Stomach (tissue), 9 donors: ENCODE data around the gene TERB1. TPM values are rescaled to one million over a fixed set of nuclear protein-coding genes. Genes with fewer than 3 reads are reported as not detected.

Experiments
- DNase-seq, 2 donors: peaks; one replicate each; pipeline versions ENCODE4 v3.0.0 to v3.0.0-alpha.2; 2013 to 2019
- H3K27ac ChIP-seq, 5 donors: fragments of 200-600 bp in 4 of 5; sonication (generic) in 4 of 5; one replicate each; pipeline ENCODE4 v1.5.1; 2013 to 2019; ENCODE audit warnings: mild to moderate bottlenecking in 1 of 5, moderate library complexity in 1 of 5
- H3K27me3 ChIP-seq, 3 donors: fragments of 200-600 bp; sonication (generic); one replicate each; pipeline ENCODE4 v1.5.1; 2017 to 2019; ENCODE audit warnings: mixed run types in 1 of 3
- H3K36me3 ChIP-seq, 4 donors: fragments of 200-600 bp; sonication (generic); 1 replicate in 3 of 4; 2 replicates in 1 of 4; pipeline ENCODE4 v1.5.1; 2016 to 2019
- H3K4me1 ChIP-seq, 4 donors: fragments of 200-600 bp; sonication (generic); one replicate each; pipeline ENCODE4 v1.5.1; 2016 to 2019
- H3K4me3 ChIP-seq, 4 donors: fragments of 200-600 bp; sonication (generic) in 3 of 4; one replicate each; pipeline ENCODE4 v1.5.1; 2016 to 2019; ENCODE audit warnings: mild to moderate bottlenecking in 1 of 4
- H3K9me3 ChIP-seq, 4 donors: fragments of 200-600 bp; sonication (generic); one replicate each; pipeline ENCODE4 v1.5.1; 2016 to 2019
- EP300 ChIP-seq: sonication (generic); formaldehyde crosslinking; IDR thresholded peaks from one replicate; pipeline ENCODE4 v1.6.1; 2017; ENCODE audit warnings: antibody characterized with exemption
- POLR2A ChIP-seq, 4 donors: fragments of 450-650 bp; IDR thresholded peaks; one replicate each; pipeline ENCODE4 v1.6.1; 2016; ENCODE audit warnings: antibody characterized with exemption in 4 of 4, control low read depth in 2 of 4, mild to moderate bottlenecking in 1 of 4, moderate library complexity in 1 of 4
- POLR2AphosphoS5 ChIP-seq, 3 donors: sonication (generic); formaldehyde crosslinking; IDR thresholded peaks; one replicate each; pipeline ENCODE4 v1.6.1; 2016; ENCODE audit warnings: antibody characterized with exemption in 3 of 3
- WGBS, 5 donors: extraction: QIAGEN DNeasy Blood & Tissue Kit in 3 of 5; methylation state at CpG; one replicate each; pipeline versions ENCODE4 v1.1.5 to v1.1.7; 2013 to 2018; 5-methylcytosine and 5-hydroxymethylcytosine counted together
- intact Hi-C: fragments of 100-400 bp; cut with DNase I; formaldehyde crosslinking; loops from one replicate; pipeline ENCODE4 v1.15.1; 2023; ENCODE audit warnings: low total_unique reads
- polyA plus RNA-seq, 3 donors: library from polyadenylated mRNA; stranded (reverse); fragments of 200-250 nt; gene quantifications; one replicate each; pipeline ENCODE4 v1.2.3, GENCODE V29; 2013
- total RNA-seq, 5 donors: library from RNA; depleted of rRNA; stranded (reverse); fragments of >200 nt; gene quantifications; one replicate each; pipeline versions ENCODE4 v1.1.0 to v1.2.3, GENCODE V29; 2014 to 2016
- TF ChIP-seq, protein P1 (sequence below), 7 experiments: fragments of 450-650 bp in 4 of 7; fragments of 200-600 bp in 3 of 7; sonication (generic) in 3 of 7; IDR thresholded peaks; one replicate each; pipeline ENCODE4 v1.5.1; 2016 to 2019; ENCODE audit warnings: antibody characterized with exemption in 7 of 7, control low read depth in 2 of 7, mild to moderate bottlenecking in 1 of 7
- donor health status: healthy with polysubstance abuse.
- donor health status: Bipolar disorder and iron deficiency.
- donor health status: healthy.

TERB1 gene
- total and polyA plus RNA-seq, 8 donors = not detected

DNA sequence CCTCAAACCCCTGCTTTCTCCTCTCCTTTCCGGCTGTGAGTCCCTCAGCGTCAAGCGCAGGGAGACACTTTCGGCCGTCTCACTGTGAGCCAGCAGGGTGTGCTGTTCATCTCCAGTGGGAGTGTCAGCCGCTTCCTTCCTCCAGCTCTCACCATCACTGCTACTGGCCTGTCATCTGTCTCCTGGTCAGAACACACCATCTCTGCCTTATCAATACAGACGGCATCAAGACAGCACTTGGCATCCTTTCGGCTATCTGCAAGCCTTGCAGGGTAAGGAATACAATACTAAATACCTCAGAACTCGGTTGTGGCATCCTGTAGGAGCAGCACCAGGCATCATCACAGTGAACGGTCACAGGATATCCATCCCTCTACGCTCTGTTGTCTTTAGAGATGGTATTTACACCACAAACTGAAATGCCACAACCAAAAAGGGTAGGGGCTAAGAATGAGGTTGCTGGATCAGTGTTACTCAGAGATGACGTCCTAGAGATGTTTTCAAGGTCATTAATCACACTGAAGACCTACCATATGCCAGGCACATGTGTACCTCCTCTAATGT lies 84.2 kb downstream of the TERB1 start:
- WGBS, 5 donors = 45 to 76% (median 69%) methylated on average over 12 of the region's 12 CpGs
- Histone ChIP-seq H3K9me3 (no peaks in the 10 kb centered on the region), H3K27ac (no peak overlapping the region), H3K4me1 (peaks cover 0 to 9% (median 2%) of the 10 kb centered on the region in 4 donors), H3K4me3 (no peak overlapping the region), H3K27me3 (no peaks in the 10 kb centered on the region), H3K36me3 (peaks cover 16 to 45% (median 39%) of the 10 kb centered on the region in 4 donors)
- TF ChIP-seq POLR2A (IDR thresholded peaks at IDR 0.05) (no peak), POLR2AphosphoS5 (IDR thresholded peaks at IDR 0.05) (no peak), EP300 (no peak)
- TF ChIP-seq, protein P1, sequence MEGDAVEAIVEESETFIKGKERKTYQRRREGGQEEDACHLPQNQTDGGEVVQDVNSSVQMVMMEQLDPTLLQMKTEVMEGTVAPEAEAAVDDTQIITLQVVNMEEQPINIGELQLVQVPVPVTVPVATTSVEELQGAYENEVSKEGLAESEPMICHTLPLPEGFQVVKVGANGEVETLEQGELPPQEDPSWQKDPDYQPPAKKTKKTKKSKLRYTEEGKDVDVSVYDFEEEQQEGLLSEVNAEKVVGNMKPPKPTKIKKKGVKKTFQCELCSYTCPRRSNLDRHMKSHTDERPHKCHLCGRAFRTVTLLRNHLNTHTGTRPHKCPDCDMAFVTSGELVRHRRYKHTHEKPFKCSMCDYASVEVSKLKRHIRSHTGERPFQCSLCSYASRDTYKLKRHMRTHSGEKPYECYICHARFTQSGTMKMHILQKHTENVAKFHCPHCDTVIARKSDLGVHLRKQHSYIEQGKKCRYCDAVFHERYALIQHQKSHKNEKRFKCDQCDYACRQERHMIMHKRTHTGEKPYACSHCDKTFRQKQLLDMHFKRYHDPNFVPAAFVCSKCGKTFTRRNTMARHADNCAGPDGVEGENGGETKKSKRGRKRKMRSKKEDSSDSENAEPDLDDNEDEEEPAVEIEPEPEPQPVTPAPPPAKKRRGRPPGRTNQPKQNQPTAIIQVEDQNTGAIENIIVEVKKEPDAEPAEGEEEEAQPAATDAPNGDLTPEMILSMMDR (IDR thresholded peaks at IDR 0.05) = peak in 2 of 7 experiments; percentile 9 to 19
- intact Hi-C loops = no loop called here
- DNase-seq = peak in 1 of 2 donors; percentile 68

DNA sequence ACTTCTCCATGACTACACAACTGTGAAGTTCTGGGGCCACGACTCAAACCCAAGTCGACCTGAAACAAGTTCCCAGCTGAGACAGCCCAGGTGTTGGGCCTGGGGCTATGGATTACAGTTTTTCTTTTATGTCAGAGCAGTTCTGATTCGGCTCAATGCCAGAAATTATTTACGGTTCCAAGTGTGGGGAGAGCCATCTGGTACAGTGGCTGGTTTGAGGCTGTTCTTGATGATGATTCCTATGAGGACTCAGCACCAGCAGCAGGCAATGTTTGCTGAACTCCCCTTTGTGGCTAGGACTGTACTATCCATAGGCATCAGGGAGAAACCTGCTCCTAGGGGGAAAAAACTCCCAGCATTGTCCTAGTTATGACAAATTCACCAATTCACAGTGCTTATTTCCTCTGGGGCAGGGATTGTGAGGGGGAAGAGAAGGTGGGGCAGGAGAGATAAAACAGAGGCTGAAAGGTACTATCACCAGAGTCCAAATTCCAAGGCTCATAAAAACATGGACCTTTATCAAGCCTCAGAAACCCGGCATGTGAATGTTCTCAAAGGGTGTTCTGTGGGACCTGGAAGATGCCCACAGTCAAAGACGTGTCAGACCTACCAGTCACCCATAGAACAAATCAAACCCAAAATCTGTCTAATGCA lies 86.6 kb downstream of the TERB1 start:
- peaks cover 11 to 22% (median 21%) of the 10 kb centered on the region in 4 donors for H3K36me3 ChIP-seq
- TF ChIP-seq POLR2A (IDR thresholded peaks at IDR 0.05) = no peak
- TF ChIP-seq EP300 = no peak
- no peak for TF ChIP-seq POLR2AphosphoS5 (IDR thresholded peaks at IDR 0.05)
- TF ChIP-seq, protein P1 (IDR thresholded peaks at IDR 0.05) = no peak
- intact Hi-C loops = no loop called here
- 43 to 52% (median 48%) methylated on average over 6 of the region's 6 CpGs for WGBS, 5 donors
- H3K27ac ChIP-seq = no peak overlapping the region
- no peak overlapping the region for H3K4me3 ChIP-seq
- no peak for DNase-seq
- peaks cover 0 to 9% (median 3%) of the 10 kb centered on the region in 4 donors for H3K9me3 ChIP-seq
- H3K4me1 ChIP-seq = peaks cover 0 to 9% (median 2%) of the 10 kb centered on the region in 4 donors
- no peaks in the 10 kb centered on the region for H3K27me3 ChIP-seq

DNA sequence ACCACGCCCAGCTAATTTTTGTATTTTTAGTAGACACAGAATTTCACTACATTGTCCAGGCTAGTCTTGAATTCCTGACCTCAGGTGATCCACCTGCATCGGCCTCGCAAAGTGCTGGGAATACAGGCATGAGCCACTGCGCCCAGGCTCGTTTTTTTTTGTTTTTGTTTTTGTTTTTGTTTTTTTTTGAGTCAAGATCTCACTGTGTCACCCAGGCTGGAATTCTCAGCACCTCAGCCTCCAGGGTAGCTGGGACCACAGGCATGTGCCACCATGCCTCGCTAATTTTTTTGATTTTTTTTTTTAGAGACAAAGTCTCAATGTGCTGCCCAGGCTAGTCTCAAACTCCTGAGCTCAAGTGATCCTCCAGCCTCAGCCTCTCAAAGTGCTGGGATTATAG lies 87.3 kb downstream of the TERB1 start:
- Histone ChIP-seq H3K9me3 (peaks cover 0 to 9% (median 3%) of the 10 kb centered on the region in 4 donors), H3K4me3 (no peak overlapping the region), H3K4me1 (peaks cover 0 to 9% (median 2%) of the 10 kb centered on the region in 4 donors), H3K36me3 (peaks cover 8 to 16% (median 15%) of the 10 kb centered on the region in 4 donors), H3K27ac (no peak overlapping the region), H3K27me3 (no peaks in the 10 kb centered on the region)
- WGBS, 5 donors = 83 to 94% (median 91%) methylated on average over 6 of the region's 6 CpGs
- TF ChIP-seq, protein P1 (IDR thresholded peaks at IDR 0.05) = no peak
- TF ChIP-seq POLR2AphosphoS5 (IDR thresholded peaks at IDR 0.05) = no peak
- no peak for TF ChIP-seq POLR2A (IDR thresholded peaks at IDR 0.05)
- no peak for TF ChIP-seq EP300
- intact Hi-C loops = no loop called here
- no peak for DNase-seq

DNA sequence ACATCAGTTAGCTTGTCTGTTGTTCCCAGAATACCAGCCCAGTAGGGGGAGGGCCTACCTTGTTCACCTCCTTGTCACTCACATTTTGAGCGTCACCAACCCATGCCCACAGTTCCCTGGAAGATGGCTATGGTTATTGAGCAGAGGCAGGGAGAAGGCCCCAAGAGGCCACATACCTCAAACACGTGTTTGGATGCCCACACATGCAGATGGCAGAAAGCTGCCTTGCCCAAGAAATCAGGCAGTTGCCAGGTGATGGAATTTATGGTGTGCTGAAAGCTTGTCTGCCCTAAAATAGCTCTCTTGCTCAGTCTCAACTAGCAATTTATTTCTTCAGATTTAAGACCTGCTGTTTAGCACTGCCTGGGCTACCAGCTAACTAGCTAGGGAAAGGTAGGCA lies 88.3 kb downstream of the TERB1 start:
- no peak for TF ChIP-seq POLR2A (IDR thresholded peaks at IDR 0.05)
- TF ChIP-seq, protein P1 (IDR thresholded peaks at IDR 0.05) = no peak
- no peak for TF ChIP-seq POLR2AphosphoS5 (IDR thresholded peaks at IDR 0.05)
- no peak for TF ChIP-seq EP300
- no peak overlapping the region for H3K4me3 ChIP-seq
- H3K27me3 ChIP-seq = no peaks in the 10 kb centered on the region
- intact Hi-C loops = no loop called here
- H3K36me3 ChIP-seq = peaks cover 0 to 6% (median 5%) of the 10 kb centered on the region in 4 donors
- peaks cover 0 to 9% (median 3%) of the 10 kb centered on the region in 4 donors for H3K9me3 ChIP-seq
- peaks cover 0 to 9% (median 2%) of the 10 kb centered on the region in 4 donors for H3K4me1 ChIP-seq
- WGBS, 5 donors = 51 to 64% (median 58%) methylated on average over 2 of the region's 2 CpGs
- H3K27ac ChIP-seq = no peak overlapping the region
- DNase-seq = no peak
